Left lobe of liver (tissue), 2 donors: ENCODE data around the gene NR1I3. TPM values are rescaled to one million over a fixed set of nuclear protein-coding genes. Genes with fewer than 3 reads are reported as not detected.
A peak's percentile ranks its signal among the peaks of the same experiment; 100 is the strongest.
"Not testable (repeated sequence)": the region's sequence is repeated elsewhere in the genome, so short reads cannot be mapped to it uniquely, and the experiment has no call there.

Experiments
- ATAC-seq: fragments of 200-7000 bp; cut with Tn5 transposase; one replicate; pipeline ENCODE4 v1.9.1; 2020; ENCODE audit warnings: mild to moderate bottlenecking, moderate library complexity
- DNase-seq: peaks from one replicate; pipeline ENCODE4 v3.0.0-alpha.2; 2020; ENCODE audit warnings: low spot score
- total RNA-seq: library from RNA; stranded (reverse); gene quantifications from one replicate; pipeline ENCODE4 v1.2.1, GENCODE V29; 2021
- donor health status: DM: no; HTN: no; CAD: no; lungs with moderate emphysema.
- donor health status: DM: no; HTN: yes; CAD: no.

Gene NR1I3
- 158 TPM for total RNA-seq

GRCh38 chr1:161238039-161238473 lies at the start of gene NR1I3:
Gene NR1I3, minus strand, starts transcription at chr1:161238203. Its CDS starts 1,638 bp downstream, at chr1:161236565.
- peak; percentile 94 for ATAC-seq
- peak; percentile 97 for DNase-seq

- DNase-seq (no peak), ATAC-seq (no peak)
Observed at GRCh38 chr1:161287482-161288054, 49.6 kb upstream of the NR1I3 start.

- DNase-seq (no peak), ATAC-seq (no peak)
Observed at GRCh38 chr1:161285521-161285920, 47.5 kb upstream of the NR1I3 start.

- no peak for ATAC-seq
- DNase-seq, result no peak
Observed at GRCh38 chr1:161285113-161285512, 47.1 kb upstream of the NR1I3 start.

GRCh38 chr1:161282991-161283390 lies 45.0 kb upstream of the NR1I3 start:
- DNase-seq (no peak), ATAC-seq (no peak)

GRCh38 chr1:161274874-161275273 lies 36.9 kb upstream of the NR1I3 start:
- no peak for ATAC-seq

GRCh38 chr1:161273402-161273801 lies 35.4 kb upstream of the NR1I3 start:
- DNase-seq (no peak), ATAC-seq (no peak)

More at GRCh38 chr1:161274874-161275273, 36.9 kb upstream of the NR1I3 start:
- DNase-seq, result no peak

- DNase-seq (no peak), ATAC-seq (no peak)
Observed at GRCh38 chr1:161267321-161267720, 29.3 kb upstream of the NR1I3 start.

- DNase-seq (no peak), ATAC-seq (no peak)
Observed at GRCh38 chr1:161266836-161267235, 28.8 kb upstream of the NR1I3 start.

- no peak for ATAC-seq
- DNase-seq, result no peak
Observed at GRCh38 chr1:161266202-161266601, 28.2 kb upstream of the NR1I3 start.

- ATAC-seq, result no peak
- no peak for DNase-seq
Observed at GRCh38 chr1:161265305-161265704, 27.3 kb upstream of the NR1I3 start.

GRCh38 chr1:161261261-161262235 lies 23.5 kb upstream of the NR1I3 start:
- DNase-seq, result no peak
- ATAC-seq, result no peak

GRCh38 chr1:161260376-161261260 lies 22.6 kb upstream of the NR1I3 start:
- no peak for DNase-seq
- peak; percentile 21 for ATAC-seq

- ATAC-seq (no peak), DNase-seq (no peak)
Observed at GRCh38 chr1:161259765-161260164, 21.8 kb upstream of the NR1I3 start.

GRCh38 chr1:161259345-161259702 lies 21.3 kb upstream of the NR1I3 start:
- ATAC-seq (no peak), DNase-seq (no peak)

- ATAC-seq, result peak; percentile 96
- peak; percentile 79 for DNase-seq
Observed at GRCh38 chr1:161258439-161259344, 20.7 kb upstream of the NR1I3 start, which contains the start of gene PCP4L1. Gene PCP4L1, plus strand, starts transcription at chr1:161258745. Its CDS starts 230 bp downstream, at chr1:161258975.

- not testable (repeated sequence) for ATAC-seq, DNase-seq
Observed at GRCh38 chr1:161257109-161257508, 19.1 kb upstream of the NR1I3 start.

- not testable (repeated sequence) for DNase-seq, ATAC-seq
Observed at GRCh38 chr1:161255955-161256520, 18.0 kb upstream of the NR1I3 start.

- ATAC-seq, result not testable (repeated sequence)
- DNase-seq, result peak; percentile 78
Observed at GRCh38 chr1:161255302-161255701, 17.3 kb upstream of the NR1I3 start.
